Measurements from ENCODE around the gene STXBP3.

The STXBP3 gene

DNA sequence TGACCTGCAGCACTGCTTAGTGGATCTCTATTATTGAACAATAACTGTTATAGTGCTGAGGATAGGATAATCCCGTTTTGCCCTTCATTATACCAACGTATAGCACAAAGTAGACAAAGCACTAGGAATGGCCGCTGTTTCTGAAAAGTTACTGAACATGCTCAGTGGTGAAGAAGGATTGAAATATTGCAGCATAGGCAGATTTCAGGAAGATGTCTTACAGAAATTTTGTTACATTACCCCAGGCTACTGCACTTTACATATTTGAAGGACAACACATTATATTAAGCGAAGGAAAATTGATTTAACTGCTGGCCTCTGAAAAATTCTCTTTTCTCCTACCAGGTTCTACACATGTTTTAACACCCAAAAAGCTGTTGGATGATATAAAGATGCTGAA lies 62.0 kb downstream of the STXBP3 start:
- DNase-seq: no peak

GRCh38 chr1:108811611-108812010 lies 65.1 kb downstream of the STXBP3 start:
- no peak for DNase-seq

- DNase-seq: no peak
Observed at GRCh38 chr1:108813326-108813725, 66.9 kb downstream of the STXBP3 start.

- DNase-seq: no peak
Observed at GRCh38 chr1:108814343-108815125, 68.1 kb downstream of the STXBP3 start.

DNA sequence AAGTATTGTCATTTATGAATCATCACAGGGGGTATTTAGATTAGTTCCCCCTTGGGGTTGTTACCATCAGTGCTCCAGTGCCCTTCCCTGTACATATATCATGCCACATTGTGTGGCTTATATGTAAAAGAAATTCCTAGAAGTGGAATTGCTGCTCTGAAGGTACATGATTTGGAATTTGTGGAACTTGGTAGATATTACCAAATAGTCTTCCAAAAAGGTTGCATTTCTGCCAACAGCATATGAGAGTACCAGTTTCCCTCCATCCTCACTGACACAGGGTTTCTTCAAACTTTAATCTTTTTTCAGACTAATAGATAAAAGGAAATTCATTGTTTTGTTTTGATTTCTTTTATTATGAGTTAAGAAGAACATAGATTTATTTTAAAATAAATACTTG lies 69.1 kb downstream of the STXBP3 start:
- no peak for DNase-seq

- DNase-seq: no peak
Observed at GRCh38 chr1:108816049-108816893, 69.8 kb downstream of the STXBP3 start.

GRCh38 chr1:108817016-108817415 lies 70.5 kb downstream of the STXBP3 start:
- no peak for DNase-seq

- no peak for DNase-seq
Observed at GRCh38 chr1:108817811-108818210, 71.3 kb downstream of the STXBP3 start.

DNA sequence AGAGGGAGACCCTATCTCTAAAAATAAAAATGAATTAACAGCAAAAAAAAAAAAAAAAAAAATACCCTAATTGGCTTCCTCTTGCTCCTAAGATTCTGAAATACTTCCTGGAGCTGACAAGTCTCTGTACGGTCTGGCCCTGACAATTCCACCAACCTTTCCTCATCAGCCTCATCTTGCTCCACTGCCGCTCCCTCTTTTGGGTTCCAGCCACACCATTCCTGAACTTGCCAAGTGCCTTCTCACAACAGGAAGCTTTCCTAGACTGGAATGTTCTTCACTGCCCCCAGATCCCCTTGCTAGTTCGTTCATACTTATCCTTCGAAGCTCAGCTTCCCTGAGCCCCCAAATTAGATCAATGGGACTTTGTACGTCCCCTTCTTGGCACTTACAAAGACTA lies 73.4 kb downstream of the STXBP3 start:
- DNase-seq: no peak

DNA sequence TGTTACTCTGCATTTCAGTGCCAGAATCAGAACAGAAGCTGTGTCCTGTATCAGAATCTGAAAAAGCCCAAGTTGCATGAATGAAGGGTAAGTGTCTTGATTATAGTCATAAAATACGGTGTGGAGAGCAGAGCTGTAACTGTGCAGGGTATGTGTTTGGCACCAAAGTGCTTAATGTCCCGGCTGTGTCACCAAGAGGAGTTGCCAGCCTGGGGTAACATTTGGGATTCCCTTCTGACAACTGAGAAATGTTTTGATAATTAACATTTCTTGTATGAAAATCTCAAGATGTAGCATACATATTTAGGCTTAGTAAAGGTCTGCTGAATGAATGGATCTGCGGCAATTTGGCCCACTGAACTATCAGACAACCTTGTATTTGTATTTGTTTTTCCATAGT lies 77.2 kb downstream of the STXBP3 start:
- no peak for DNase-seq

DNA sequence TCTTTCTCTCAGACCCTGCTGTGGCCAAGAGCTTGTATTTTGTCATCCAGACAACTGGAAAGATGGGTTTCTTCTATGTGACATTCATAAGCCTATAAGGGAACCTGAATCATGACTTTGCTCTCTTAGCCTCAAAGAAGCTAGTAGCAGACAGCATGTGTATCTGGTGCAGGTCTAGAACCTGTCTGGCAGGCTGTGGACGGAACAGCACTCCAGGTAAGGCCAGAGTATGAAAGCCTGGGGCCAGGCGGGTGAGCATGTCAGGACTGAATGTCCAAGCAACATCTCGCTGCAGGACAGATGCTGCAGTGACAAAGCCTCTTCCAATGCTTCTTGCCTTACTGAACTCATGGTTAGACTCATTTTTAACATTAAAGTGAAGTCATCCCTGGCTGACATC lies 77.6 kb downstream of the STXBP3 start:
- no peak for DNase-seq

- DNase-seq: no peak
Observed at GRCh38 chr1:108826081-108826635, 79.7 kb downstream of the STXBP3 start.

GRCh38 chr1:108828074-108828961 lies 81.8 kb downstream of the STXBP3 start:
- peak; percentile 62 to 65 for DNase-seq

DNA sequence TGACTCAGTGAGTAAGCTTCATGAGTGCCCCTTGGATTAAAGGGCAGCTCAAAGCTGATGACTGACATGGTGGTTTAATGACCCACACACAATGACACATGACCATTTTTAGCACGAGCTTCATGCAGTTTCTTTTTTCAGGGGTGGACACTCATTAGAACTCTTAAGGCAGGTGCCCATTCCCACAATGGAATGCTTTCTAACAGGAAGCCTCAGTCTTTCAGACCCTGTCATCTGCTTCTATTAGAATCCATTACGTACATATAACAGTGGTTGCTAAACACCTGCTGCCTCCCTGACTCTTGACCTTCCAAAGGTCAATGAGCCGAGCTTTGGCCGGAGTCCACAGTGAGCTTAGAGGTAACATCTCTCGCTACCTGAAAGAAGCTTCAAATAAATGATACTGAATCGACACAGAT lies 83.0 kb downstream of the STXBP3 start:
- DNase-seq: no peak

DNA sequence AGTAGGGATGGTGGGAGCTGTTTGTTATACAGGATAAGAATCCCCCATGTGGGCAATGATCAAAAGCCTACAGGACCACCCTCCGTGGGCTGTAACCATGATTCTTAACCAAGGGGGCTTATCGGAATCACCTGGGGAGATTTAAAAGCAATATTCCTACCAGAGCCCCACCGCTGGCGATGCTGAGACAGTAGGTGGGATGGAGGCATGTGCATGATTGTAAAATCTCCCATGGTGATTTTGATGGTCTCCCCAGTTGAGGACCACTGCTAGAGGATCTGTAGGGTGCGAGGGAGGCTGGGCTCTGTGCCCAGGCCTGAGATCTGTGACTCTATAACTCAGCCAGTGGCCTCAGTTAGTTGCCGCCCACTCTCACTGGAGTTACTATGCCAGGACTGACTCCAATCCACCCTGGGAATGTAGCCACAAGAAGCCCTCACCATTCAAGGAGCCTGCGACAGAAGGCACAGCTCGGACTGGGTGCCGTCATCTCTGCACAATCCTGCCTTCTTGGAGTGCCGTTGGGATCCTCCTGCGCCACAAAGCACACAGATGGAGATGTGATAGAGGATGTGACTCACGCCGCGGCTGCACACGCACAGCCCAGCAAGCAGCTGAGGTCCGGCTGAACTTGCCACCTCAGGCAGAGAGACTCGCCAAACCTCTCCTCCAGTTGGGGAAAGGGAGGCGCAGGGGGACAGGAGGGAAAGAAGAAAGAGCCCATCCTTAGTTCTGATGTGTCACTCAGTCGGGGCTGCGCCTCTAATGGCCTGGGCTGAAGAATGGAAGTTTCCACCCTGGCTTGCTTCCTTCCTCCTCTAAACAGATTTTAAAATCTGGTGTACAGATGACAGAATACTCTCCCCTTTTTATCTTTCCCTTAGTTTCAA lies 83.9 kb downstream of the STXBP3 start:
- no peak for DNase-seq

DNA sequence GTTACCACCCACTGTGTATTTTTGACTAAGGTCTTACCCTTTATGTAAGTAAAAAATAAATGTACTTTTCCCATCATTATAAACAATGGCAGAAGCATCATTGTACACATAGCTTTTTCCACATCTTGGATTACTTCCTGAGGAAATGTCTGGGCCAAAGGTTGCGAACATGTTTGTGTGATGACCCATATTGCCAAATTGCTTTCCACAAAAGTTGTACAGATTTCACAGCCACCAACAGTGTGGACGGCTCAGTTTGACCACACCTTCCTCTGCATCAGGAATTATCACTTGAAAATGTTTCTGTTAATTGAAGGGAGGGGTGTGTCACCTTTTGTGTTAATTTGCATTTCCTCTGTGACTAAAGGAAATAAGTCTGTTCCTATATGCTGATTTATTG lies 84.8 kb downstream of the STXBP3 start:
- DNase-seq: no peak

DNA sequence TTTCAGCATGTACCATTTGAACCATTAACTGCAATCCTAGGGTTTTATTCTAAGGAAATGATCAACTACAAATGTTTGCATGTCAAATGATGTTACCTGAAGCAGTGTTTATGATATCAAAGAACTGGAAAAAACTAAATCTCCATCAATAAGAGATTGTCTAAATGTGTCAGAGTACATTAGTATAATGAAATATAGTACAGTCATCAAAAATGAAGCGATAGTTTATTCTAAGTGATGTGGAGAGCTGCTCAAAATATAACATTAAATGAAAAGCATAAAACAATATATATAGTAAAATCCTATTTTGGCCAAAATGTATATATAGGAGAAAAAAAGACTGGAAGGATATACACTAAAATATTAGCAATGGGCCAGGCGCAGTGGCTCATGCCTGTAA lies 86.5 kb downstream of the STXBP3 start:
- no peak for DNase-seq

GRCh38 chr1:108841703-108842102 lies 95.2 kb downstream of the STXBP3 start:
- no peak for DNase-seq

- no peak for DNase-seq
Observed at GRCh38 chr1:108842525-108843181, 96.2 kb downstream of the STXBP3 start.

DNA sequence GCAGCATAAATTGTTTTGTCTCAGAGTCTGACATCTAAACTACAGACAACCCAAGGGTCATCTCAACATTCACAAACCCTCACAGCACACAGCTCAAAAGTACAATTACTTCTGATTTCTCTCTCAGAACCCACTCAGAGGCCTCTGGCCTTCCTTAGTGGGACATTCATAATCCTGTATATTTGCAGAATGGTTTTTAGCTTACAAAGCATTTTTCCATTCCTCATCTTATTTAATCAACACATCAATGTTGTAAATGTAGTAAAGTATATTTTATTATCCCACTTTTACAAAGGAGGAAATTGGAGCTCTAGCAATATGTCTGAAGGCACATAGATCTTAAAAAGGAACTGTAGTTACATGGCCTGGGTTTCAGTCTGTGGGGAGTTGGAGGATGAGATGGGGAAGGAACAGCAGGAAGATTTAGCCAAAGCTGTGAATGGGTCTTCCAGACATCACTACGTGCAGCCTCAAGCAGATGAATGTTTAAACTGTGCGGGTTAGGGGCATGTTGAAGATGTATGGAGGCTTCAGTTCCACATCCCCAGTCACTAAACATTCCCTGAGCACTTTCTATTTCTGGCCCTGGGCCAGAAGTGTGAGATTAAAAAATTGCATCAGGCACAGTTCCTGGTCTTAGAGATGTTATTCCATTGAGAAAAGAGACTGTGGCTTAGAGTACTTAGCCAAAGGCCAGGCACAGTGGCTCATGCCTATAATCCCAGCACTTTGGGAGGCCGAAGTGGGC lies 97.1 kb downstream of the STXBP3 start:
- no peak for DNase-seq

Data from activated CD4-positive, alpha-beta T cell treated with anti-CD3 and anti-CD28 coated beads, Interleukin-2, amount 50 U/mL, for 4 hours (primary cell).